Right atrium auricular region (tissue), 2 donors: Measurements from ENCODE around the gene GPR21. TPM values are rescaled to one million over a fixed set of nuclear protein-coding genes. Genes with fewer than 3 reads are reported as not detected.
A peak's percentile ranks its signal among the peaks of the same experiment; 100 is the strongest.

ENCODE experiments used
- DNase-seq: peaks from one replicate; pipeline ENCODE4 v3.0.0-alpha.2; 2019; ENCODE audit warnings: low spot score
- H3K27ac ChIP-seq, 2 donors: fragments of 200-600 bp; sonication (generic); 1 replicate in 1 of 2; 2 replicates in 1 of 2; pipeline ENCODE4 v1.5.1; 2016 to 2019
- H3K27me3 ChIP-seq, 2 donors: fragments of 200-600 bp; sonication (generic); one replicate each; pipeline versions ENCODE4 v1.5.1 to v1.6.0; 2017 to 2019
- H3K36me3 ChIP-seq: fragments of 200-600 bp; sonication (generic); one replicate; pipeline ENCODE4 v1.5.1; 2016
- H3K4me1 ChIP-seq, 2 donors: fragments of 200-600 bp; sonication (generic); one replicate each; pipeline versions ENCODE4 v1.5.1 to v1.6.0; 2017 to 2019
- H3K4me3 ChIP-seq, 2 donors: fragments of 200-600 bp; sonication (generic); 1 replicate in 1 of 2; 2 replicates in 1 of 2; pipeline ENCODE4 v1.5.1; 2017 to 2019; ENCODE audit warnings: mild to moderate bottlenecking in 1 of 2, moderate library complexity in 1 of 2
- H3K9me3 ChIP-seq, 2 donors: fragments of 200-600 bp; sonication (generic); one replicate each; pipeline ENCODE4 v1.5.1; 2019
- CTCF ChIP-seq, 2 donors: fragments of 200-600 bp; sonication (generic); IDR thresholded peaks; one replicate each; pipeline ENCODE4 v1.5.1; 2019; ENCODE audit warnings: antibody characterized with exemption in 2 of 2
- total RNA-seq, 2 donors: library from RNA; depleted of rRNA; stranded (reverse); fragments of >200 nt; gene quantifications; one replicate each; pipeline ENCODE4 v1.1.0, GENCODE V29; 2016

GPR21 gene
- total RNA-seq, 2 donors from 2014 or later: 1.4 TPM; not detected in 1

DNA sequence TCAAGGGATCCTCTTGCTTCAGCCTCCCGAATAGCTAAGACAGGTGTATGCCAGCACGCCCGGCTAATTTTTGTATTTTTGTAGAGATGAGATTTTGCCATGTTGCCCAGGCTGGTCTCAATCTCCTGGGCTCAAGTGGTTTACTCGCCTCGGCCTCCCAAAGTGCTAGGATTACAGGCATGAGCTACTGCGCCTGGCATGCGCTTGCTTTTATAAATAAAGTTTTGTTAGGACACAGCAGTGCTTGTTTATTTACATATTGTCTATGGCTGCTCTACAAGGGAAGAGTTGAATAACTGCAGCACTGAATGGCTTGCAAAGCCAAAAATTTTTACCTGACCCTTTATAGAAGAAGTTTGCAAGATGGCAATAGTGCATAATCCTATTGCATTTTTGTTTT, 27.7 kb downstream of the GPR21 start:
- H3K27ac ChIP-seq: no peak overlapping the region
- TF ChIP-seq CTCF (IDR thresholded peaks at IDR 0.05): no peak
- H3K4me1 ChIP-seq: no peaks in the 10 kb centered on the region

DNA sequence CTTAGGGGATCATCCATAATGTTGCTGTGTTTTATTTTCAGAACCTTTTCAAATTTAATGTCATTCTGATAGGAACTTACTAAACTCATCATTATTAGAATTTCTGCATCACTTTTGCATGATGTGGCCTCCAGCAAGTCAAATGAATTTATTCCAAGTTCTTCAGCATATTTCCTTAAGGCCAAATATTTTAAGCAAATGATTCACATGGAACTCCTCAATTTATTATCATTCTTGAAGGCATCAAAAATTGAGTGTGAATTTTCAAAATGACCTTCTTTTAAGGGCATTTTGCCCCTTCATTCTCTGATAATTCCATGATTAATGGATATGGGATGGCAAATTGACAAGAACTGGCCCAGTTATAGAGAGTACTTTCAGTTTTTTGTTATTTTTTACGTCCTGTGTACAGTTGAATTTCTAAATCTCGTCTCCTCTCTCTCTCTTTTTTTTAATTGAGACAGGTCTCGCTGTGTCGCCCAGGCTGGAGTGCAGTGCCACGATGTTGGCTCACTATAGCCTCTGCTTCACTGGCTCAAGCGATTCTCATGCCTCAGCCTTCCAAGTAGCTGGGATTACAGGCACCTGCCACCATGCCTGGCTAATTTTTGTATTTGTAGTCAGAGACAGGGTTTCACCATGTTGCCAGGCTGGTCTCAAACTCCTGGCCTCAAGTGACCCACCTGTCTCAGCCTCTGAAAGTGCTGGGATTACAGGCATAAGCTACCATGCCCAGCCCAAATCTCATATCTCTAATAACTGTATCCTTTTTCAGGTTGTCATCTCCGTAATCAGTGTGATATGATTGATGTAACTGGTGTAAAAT, 29.1 kb downstream of the GPR21 start:
- no peaks in the 10 kb centered on the region for H3K27me3 ChIP-seq
- H3K9me3 ChIP-seq: no peaks in the 10 kb centered on the region
- H3K27ac ChIP-seq: peak overlapping the region in 1 of 2 donors; percentile 24
- no peak for TF ChIP-seq CTCF (IDR thresholded peaks at IDR 0.05)
- H3K36me3 ChIP-seq: peaks cover 27% of the 10 kb centered on the region
- no peak for DNase-seq
- H3K4me1 ChIP-seq: no peaks in the 10 kb centered on the region
- no peak overlapping the region for H3K4me3 ChIP-seq

More for the DNA sequence above, 27.7 kb downstream of the GPR21 start:
- Histone ChIP-seq H3K9me3 (no peaks in the 10 kb centered on the region), H3K27me3 (no peaks in the 10 kb centered on the region), H3K36me3 (peaks cover 13% of the 10 kb centered on the region), H3K4me3 (no peak overlapping the region)
- no peak for DNase-seq

- H3K4me1 ChIP-seq: no peaks in the 10 kb centered on the region
- peaks cover 28% of the 10 kb centered on the region for H3K36me3 ChIP-seq
- DNase-seq: no peak
- H3K4me3 ChIP-seq: no peak overlapping the region
- TF ChIP-seq CTCF (IDR thresholded peaks at IDR 0.05): no peak
- no peak overlapping the region for H3K27ac ChIP-seq
- no peaks in the 10 kb centered on the region for H3K9me3 ChIP-seq
- H3K27me3 ChIP-seq: no peaks in the 10 kb centered on the region
Observed at GRCh38 chr9:123063177-123063598, 29.7 kb downstream of the GPR21 start.

- no peaks in the 10 kb centered on the region for H3K9me3 ChIP-seq
- DNase-seq: no peak
- H3K36me3 ChIP-seq: peaks cover 28% of the 10 kb centered on the region
- no peak overlapping the region for H3K27ac ChIP-seq
- H3K27me3 ChIP-seq: no peaks in the 10 kb centered on the region
- no peaks in the 10 kb centered on the region for H3K4me1 ChIP-seq
- TF ChIP-seq CTCF (IDR thresholded peaks at IDR 0.05): no peak
- H3K4me3 ChIP-seq: no peak overlapping the region
Observed at GRCh38 chr9:123063896-123064295, 30.4 kb downstream of the GPR21 start.

DNA sequence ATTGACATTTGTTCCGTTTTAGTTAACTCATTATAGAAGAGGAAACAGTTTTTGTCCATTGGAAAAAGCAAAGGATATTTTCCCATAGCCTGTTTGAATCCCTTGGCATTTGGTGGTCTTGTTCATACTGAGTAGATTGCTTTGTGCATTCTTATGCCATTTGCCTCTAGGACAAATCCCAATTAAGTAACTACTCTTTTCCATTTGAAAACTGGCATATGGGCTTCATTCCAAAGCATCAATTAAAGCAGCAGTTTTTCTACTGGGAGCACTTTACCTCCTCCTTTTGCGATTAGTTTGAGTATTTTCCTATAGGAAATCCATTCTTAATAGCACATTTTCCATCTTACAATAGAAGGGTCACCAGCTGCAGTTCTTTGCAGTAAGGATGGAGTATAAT, 31.2 kb downstream of the GPR21 start:
- H3K9me3 ChIP-seq: no peaks in the 10 kb centered on the region
- TF ChIP-seq CTCF (IDR thresholded peaks at IDR 0.05): no peak
- H3K4me1 ChIP-seq: peaks cover 0 to 3% of the 10 kb centered on the region in 2 donors
- H3K36me3 ChIP-seq: peaks cover 28% of the 10 kb centered on the region
- DNase-seq: no peak
- H3K27me3 ChIP-seq: no peaks in the 10 kb centered on the region
- H3K27ac ChIP-seq: no peak overlapping the region
- no peak overlapping the region for H3K4me3 ChIP-seq
